ENCODE results near the gene KIAA1217. TPM values are rescaled to one million over a fixed set of nuclear protein-coding genes. Genes with fewer than 3 reads are reported as not detected.

The KIAA1217 gene
- total RNA-seq, 1 experiment from 2014 or later: 7.8 TPM

- TF ChIP-seq CTCF (IDR thresholded peaks at IDR 0.05 in 2 of 3, conservative IDR thresholded peaks at IDR 0.05 in 1 of 3; ENCODE audit: borderline replicate concordance in 1 of 3, insufficient read depth in 1 of 3, low read depth in 2 of 3, low read length in 2 of 3) (no peak), EZH2 (IDR thresholded peaks at IDR 0.05) (no peak), MAX (IDR thresholded peaks at IDR 0.05) (no peak), EGR1 (IDR thresholded peaks at IDR 0.05; ENCODE audit: low read depth) (no peak), POLR2A (IDR thresholded peaks at IDR 0.05; ENCODE audit: borderline replicate concordance, extremely low read depth, insufficient read depth, insufficient read length) (no peak)
These were observed 97.6 kb downstream of the KIAA1217 start (continued) for GRCh38 chr10:24306507-24306875.

- ATAC-seq (no peak), DNase-seq (ENCODE audit: low read depth, low spot score) (no peak)
- H3K9me3 ChIP-seq (ENCODE audit: control insufficient read depth in 1 of 2, insufficient read depth in 1 of 2, low read depth in 1 of 2, low read length in 2 of 2): no peaks in the 10 kb centered on the region
- TF ChIP-seq SRF (IDR thresholded peaks at IDR 0.05; ENCODE audit: low read depth): no peak
- TF ChIP-seq CTCF (IDR thresholded peaks at IDR 0.05 in 2 of 3, conservative IDR thresholded peaks at IDR 0.05 in 1 of 3; ENCODE audit: borderline replicate concordance in 1 of 3, insufficient read depth in 1 of 3, low read depth in 2 of 3, low read length in 2 of 3): no peak
- TF ChIP-seq EZH2phosphoT487 (IDR thresholded peaks at IDR 0.05; ENCODE audit: borderline replicate concordance): no peak
- no peak for TF ChIP-seq ZNF274 (IDR thresholded peaks at IDR 0.05; ENCODE audit: low read depth, low read length)
- TF ChIP-seq POLR2A (IDR thresholded peaks at IDR 0.05; ENCODE audit: borderline replicate concordance, extremely low read depth, insufficient read depth, insufficient read length): no peak
- TF ChIP-seq CEBPB (IDR thresholded peaks at IDR 0.05; ENCODE audit: low read depth): no peak
- TF ChIP-seq YY1 (IDR thresholded peaks at IDR 0.05; ENCODE audit: extremely low read depth, insufficient replicate concordance, low read depth, low read length): no peak
- no peak for TF ChIP-seq POLR2AphosphoS5 (IDR thresholded peaks at IDR 0.05; ENCODE audit: low read depth, low read length)
- TF ChIP-seq EZH2 (IDR thresholded peaks at IDR 0.05): no peak
- no peak for TF ChIP-seq ATF3 (IDR thresholded peaks at IDR 0.05)
- no peak for TF ChIP-seq MAX (IDR thresholded peaks at IDR 0.05)
- TF ChIP-seq EGR1 (IDR thresholded peaks at IDR 0.05; ENCODE audit: low read depth): no peak
- H3K4me1 ChIP-seq (ENCODE audit: control insufficient read depth in 1 of 2, insufficient read depth in 2 of 2, low read length in 2 of 2): no peaks in the 10 kb centered on the region
- H3K4me3 ChIP-seq (replicated peaks in 1 of 2; ENCODE audit: low read depth in 1 of 2, low read length in 2 of 2): no peak overlapping the region
- no peak overlapping the region for H3K27ac ChIP-seq (ENCODE audit: low read depth, low read length)
- ChIA-PET CTCF (no interaction called here), RAD21 (ENCODE audit: low non-redundant PET in 1 of 2, low total read pairs in 2 of 2, uncharacterized antibody in 2 of 2, unreplicated experiment in 2 of 2) (no interaction called here), POLR2A (no interaction called here)
- no peaks in the 10 kb centered on the region for H4K20me1 ChIP-seq (ENCODE audit: insufficient read depth)
- intact Hi-C loops (cut with micrococcal nuclease): no loop called here
- H3K27me3 ChIP-seq (ENCODE audit: insufficient read depth, low read length): peaks cover 24% of the 10 kb centered on the region
- no TSS peak for BruUV-seq (replicated peaks)
- H3K9me2 ChIP-seq (ENCODE audit: insufficient read depth): no peaks in the 10 kb centered on the region
- H3K36me3 ChIP-seq (ENCODE audit: control insufficient read depth in 1 of 2, insufficient read depth in 2 of 2, low read length in 2 of 2): no peaks in the 10 kb centered on the region
- H3K4me2 ChIP-seq (ENCODE audit: low read length): no peak overlapping the region
- no peak overlapping the region for H2AFZ ChIP-seq (ENCODE audit: low read depth, low read length, poor library complexity, severe bottlenecking)
- no peaks in the 10 kb centered on the region for H3K79me2 ChIP-seq (ENCODE audit: insufficient read depth, low read length)
- H3K9ac ChIP-seq (ENCODE audit: low read length): no peak overlapping the region
These were observed 98.2 kb downstream of the KIAA1217 start for GRCh38 chr10:24307116-24307515.
